Activated naive CD8-positive, alpha-beta T cell treated with anti-CD3 and anti-CD28 coated beads, Interleukin-2, amount 50 U/mL, for 24 hours (primary cell): Measurements from ENCODE around the gene SEMA6B.

Experiments used
- ATAC-seq: fragments of 150-1000 bp; cut with Tn5 transposase; one replicate; pipeline ENCODE4 v1.10.0; 2021
- DNase-seq: peaks from one replicate; pipeline ENCODE4 v3.0.0; 2021
- H3K27ac Mint-ChIP-seq: one replicate; pipeline ENCODE4 v1.8.0; 2021; ENCODE audit warnings: mild to moderate bottlenecking, mixed read lengths
- H3K27me3 Mint-ChIP-seq: one replicate; pipeline ENCODE4 v1.8.0; 2021; ENCODE audit warnings: mixed read lengths
- H3K36me3 Mint-ChIP-seq: one replicate; pipeline ENCODE4 v1.8.0; 2021; ENCODE audit warnings: low read depth, mixed read lengths
- H3K4me1 Mint-ChIP-seq: one replicate; pipeline ENCODE4 v1.8.0; 2021; ENCODE audit warnings: mixed read lengths
- H3K4me3 Mint-ChIP-seq: one replicate; pipeline ENCODE4 v1.8.0; 2021; ENCODE audit warnings: mild to moderate bottlenecking, moderate library complexity, mixed read lengths
- H3K9me3 Mint-ChIP-seq: one replicate; pipeline ENCODE4 v1.8.0; 2021; ENCODE audit warnings: mixed read lengths

Gene SEMA6B

GRCh38 chr19:4582980-4583842 is 23.7 kb upstream of the SEMA6B start:
- no peak overlapping the region for H3K4me3 Mint-ChIP-seq
- no peaks in the 10 kb centered on the region for H3K36me3 Mint-ChIP-seq
- ATAC-seq (no peak), DNase-seq (no peak)
- H3K4me1 Mint-ChIP-seq, result peaks cover 8% of the 10 kb centered on the region
- H3K27me3 Mint-ChIP-seq, result peaks cover 56% of the 10 kb centered on the region
- no peaks in the 10 kb centered on the region for H3K9me3 Mint-ChIP-seq
- H3K27ac Mint-ChIP-seq, result no peak overlapping the region

- Mint-ChIP-seq H3K27ac (no peak overlapping the region), H3K36me3 (no peaks in the 10 kb centered on the region), H3K27me3 (peaks cover 56% of the 10 kb centered on the region), H3K4me1 (peaks cover 8% of the 10 kb centered on the region), H3K4me3 (peak overlapping the region; percentile 42), H3K9me3 (no peaks in the 10 kb centered on the region)
- DNase-seq (peak; percentile 26), ATAC-seq (no peak)
Observed at GRCh38 chr19:4581666-4582553, 22.4 kb upstream of the SEMA6B start.

GRCh38 chr19:4580961-4581665 is 21.6 kb upstream of the SEMA6B start:
- H3K27me3 Mint-ChIP-seq, result peaks cover 61% of the 10 kb centered on the region
- H3K9me3 Mint-ChIP-seq, result no peaks in the 10 kb centered on the region
- no peak overlapping the region for H3K27ac Mint-ChIP-seq
- H3K4me3 Mint-ChIP-seq, result no peak overlapping the region
- ATAC-seq (no peak), DNase-seq (no peak)
- H3K36me3 Mint-ChIP-seq, result no peaks in the 10 kb centered on the region
- peaks cover 10% of the 10 kb centered on the region for H3K4me1 Mint-ChIP-seq

- no peaks in the 10 kb centered on the region for H3K9me3 Mint-ChIP-seq
- ATAC-seq, result no peak
- H3K4me3 Mint-ChIP-seq, result no peak overlapping the region
- H3K36me3 Mint-ChIP-seq, result no peaks in the 10 kb centered on the region
- no peak for DNase-seq
- no peak overlapping the region for H3K27ac Mint-ChIP-seq
- H3K27me3 Mint-ChIP-seq, result peaks cover 62% of the 10 kb centered on the region
- peaks cover 18% of the 10 kb centered on the region for H3K4me1 Mint-ChIP-seq
Observed at GRCh38 chr19:4580021-4580901, 20.8 kb upstream of the SEMA6B start.

- Mint-ChIP-seq H3K36me3 (no peaks in the 10 kb centered on the region), H3K4me3 (no peak overlapping the region)
Observed at GRCh38 chr19:4579389-4579788, 19.9 kb upstream of the SEMA6B start.

GRCh38 chr19:4578552-4579248 is 19.2 kb upstream of the SEMA6B start:
- H3K36me3 Mint-ChIP-seq, result no peaks in the 10 kb centered on the region

More at GRCh38 chr19:4579389-4579788, 19.9 kb upstream of the SEMA6B start:
- no peaks in the 10 kb centered on the region for H3K9me3 Mint-ChIP-seq
- peaks cover 19% of the 10 kb centered on the region for H3K4me1 Mint-ChIP-seq
- DNase-seq (no peak), ATAC-seq (no peak)
- no peak overlapping the region for H3K27ac Mint-ChIP-seq
- H3K27me3 Mint-ChIP-seq, result peaks cover 60% of the 10 kb centered on the region

GRCh38 chr19:4577020-4577782 is 17.7 kb upstream of the SEMA6B start:
- Mint-ChIP-seq H3K9me3 (no peaks in the 10 kb centered on the region), H3K27me3 (peaks cover 58% of the 10 kb centered on the region), H3K4me3 (no peak overlapping the region), H3K36me3 (no peaks in the 10 kb centered on the region), H3K27ac (no peak overlapping the region), H3K4me1 (peaks cover 18% of the 10 kb centered on the region)
- ATAC-seq (no peak), DNase-seq (no peak)

More at GRCh38 chr19:4578552-4579248, 19.2 kb upstream of the SEMA6B start:
- Mint-ChIP-seq H3K4me3 (no peak overlapping the region), H3K27ac (no peak overlapping the region), H3K9me3 (no peaks in the 10 kb centered on the region), H3K27me3 (peaks cover 66% of the 10 kb centered on the region), H3K4me1 (peaks cover 19% of the 10 kb centered on the region)
- no peak for ATAC-seq
- DNase-seq, result no peak

- Mint-ChIP-seq H3K27me3 (peaks cover 53% of the 10 kb centered on the region), H3K36me3 (no peaks in the 10 kb centered on the region), H3K4me3 (no peak overlapping the region), H3K4me1 (peaks cover 13% of the 10 kb centered on the region), H3K9me3 (no peaks in the 10 kb centered on the region), H3K27ac (no peak overlapping the region)
- ATAC-seq, result peak; percentile 13
- DNase-seq, result peak; percentile 84
Observed at GRCh38 chr19:4576016-4576933, 16.8 kb upstream of the SEMA6B start.

- ATAC-seq (peak; percentile 68), DNase-seq (peak; percentile 55)
- Mint-ChIP-seq H3K9me3 (no peaks in the 10 kb centered on the region), H3K27ac (no peak overlapping the region), H3K4me1 (peaks cover 13% of the 10 kb centered on the region), H3K4me3 (no peak overlapping the region), H3K36me3 (no peaks in the 10 kb centered on the region), H3K27me3 (peaks cover 50% of the 10 kb centered on the region)
Observed at GRCh38 chr19:4575267-4576015, 16.0 kb upstream of the SEMA6B start.

GRCh38 chr19:4573682-4574081 is 14.2 kb upstream of the SEMA6B start:
- Mint-ChIP-seq H3K27ac (no peak overlapping the region), H3K4me1 (peaks cover 13% of the 10 kb centered on the region), H3K27me3 (peaks cover 34% of the 10 kb centered on the region), H3K9me3 (no peaks in the 10 kb centered on the region), H3K36me3 (no peaks in the 10 kb centered on the region), H3K4me3 (no peak overlapping the region)
- DNase-seq, result no peak
- ATAC-seq, result no peak

GRCh38 chr19:4571305-4571917 is 11.9 kb upstream of the SEMA6B start:
- no peak for ATAC-seq
- no peak overlapping the region for H3K27ac Mint-ChIP-seq
- no peak for DNase-seq
- H3K4me1 Mint-ChIP-seq, result peaks cover 13% of the 10 kb centered on the region
- no peak overlapping the region for H3K4me3 Mint-ChIP-seq
- no peaks in the 10 kb centered on the region for H3K9me3 Mint-ChIP-seq
- peaks cover 29% of the 10 kb centered on the region for H3K27me3 Mint-ChIP-seq
- H3K36me3 Mint-ChIP-seq, result no peaks in the 10 kb centered on the region
